COR-L47 (cell line): Measurements from ENCODE around the gene DALRD3.

Experiments
- DNase-seq: peaks from one replicate; lab custom pipeline; 2025; lab: John Stamatoyannopoulos, UW

Gene DALRD3

GRCh38 chr3:48974076-48974864 is 44.1 kb downstream of the DALRD3 start:
- DNase-seq, result no peak

- no peak for DNase-seq
Observed at GRCh38 chr3:48970586-48970985, 47.8 kb downstream of the DALRD3 start.

DNA sequence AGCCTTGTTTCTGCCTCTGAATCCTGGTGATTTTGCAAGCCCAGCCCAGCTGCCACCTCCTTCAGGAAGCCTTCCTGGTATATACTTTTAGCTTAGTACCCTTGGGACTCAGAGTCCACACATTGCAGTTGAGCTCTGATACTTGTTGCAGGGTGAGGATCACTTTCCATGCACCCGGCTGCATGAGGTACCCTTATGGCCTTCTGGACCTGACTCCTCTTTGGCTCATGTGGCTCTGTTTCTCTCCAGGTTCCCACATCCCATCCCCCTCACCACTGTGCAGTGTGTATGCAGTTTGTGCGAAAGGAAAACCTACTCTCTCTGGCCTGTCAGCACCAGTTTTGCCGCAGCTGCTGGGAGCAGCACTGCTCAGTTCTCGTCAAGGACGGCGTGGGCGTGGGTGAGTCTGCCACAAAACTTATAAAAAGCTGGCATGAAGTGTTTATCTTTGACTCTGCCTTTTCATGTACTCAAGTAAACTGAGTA is 51.5 kb downstream of the DALRD3 start:
- no peak for DNase-seq

DNA sequence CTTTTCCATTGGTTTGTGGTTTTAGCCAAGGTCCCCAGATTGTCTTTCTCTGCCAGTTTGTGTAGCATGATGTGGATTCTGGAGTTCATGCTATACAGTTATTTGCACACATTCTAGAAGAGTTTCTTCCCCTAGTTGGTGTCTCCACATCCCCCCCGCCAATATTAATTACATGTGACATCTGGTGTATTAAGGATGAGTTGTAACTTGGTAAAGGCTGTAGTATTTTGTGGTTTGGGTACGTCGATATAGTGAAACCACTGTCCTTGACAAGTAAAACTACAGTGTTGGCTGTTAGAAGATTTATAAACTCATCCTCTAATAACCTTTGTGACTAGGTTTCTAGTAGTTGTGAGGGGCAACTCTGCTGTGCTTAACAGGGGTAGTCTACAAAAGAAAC is 52.0 kb downstream of the DALRD3 start:
- DNase-seq, result no peak
